ENCODE measurements around the gene JMJD4. TPM values are rescaled to one million over a fixed set of nuclear protein-coding genes. Genes with fewer than 3 reads are reported as not detected.

JMJD4 gene
- total RNA-seq, 1 experiment from 2014 or later: 24.4 TPM

- WGBS (ENCODE audit: extremely low coverage, insufficient read length, low lambda C conversion rate): no CpG with 5 or more reads among the region's 11 CpGs
- no peak overlapping the region for H4K8ac ChIP-seq (replicated peaks; ENCODE audit: insufficient read length, low read depth, low read length)
- Mint-ChIP-seq H3K9me3 (peaks cover 6 to 8% of the 10 kb centered on the region in 2 experiments), H3K27ac (peak overlapping the region in 1 of 3 experiments; percentile 94; a peak in 1 of 7 replicates), H3K36me3 (ENCODE audit: insufficient read depth in 1 of 3, low read depth in 3 of 3) (peaks cover 5 to 24% (median 17%) of the 10 kb centered on the region in 3 experiments; a peak in 6 of 7 replicates), H3K4me3 (peak overlapping the region; percentile 85 to 91), H3K27me3 (ENCODE audit: low read depth) (peaks cover 12% of the 10 kb centered on the region), H3K4me1 (peaks cover 20 to 28% of the 10 kb centered on the region in 2 experiments)
- peak overlapping the region; percentile 84 for H3K4me2 ChIP-seq (ENCODE audit: insufficient read depth, insufficient read length, low read length)
- H3K4ac ChIP-seq (ENCODE audit: low read depth, low read length): no peak overlapping the region
- no peak overlapping the region for H2BK12ac ChIP-seq (ENCODE audit: insufficient read length, low read depth, low read length)
- no peak overlapping the region for H2AK5ac ChIP-seq (ENCODE audit: insufficient read length, low read length)
- no peak for TF ChIP-seq CTCF (conservative IDR thresholded peaks at IDR 0.05)
- no peaks in the 10 kb centered on the region for H3K27me3 ChIP-seq (ENCODE audit: insufficient read depth, low read length)
- peak overlapping the region; percentile 60 for H3K9ac ChIP-seq (ENCODE audit: extremely low read depth, insufficient read length, low read length)
- peaks cover 8% of the 10 kb centered on the region for H4K20me1 ChIP-seq (ENCODE audit: control insufficient read depth, insufficient read depth, insufficient read length)
- H2BK120ac ChIP-seq (ENCODE audit: low read depth, low read length, poor library complexity, severe bottlenecking): no peak overlapping the region
- H3K23me2 ChIP-seq (ENCODE audit: insufficient read length, low read depth, low read length, poor library complexity, severe bottlenecking): peaks cover 5% of the 10 kb centered on the region
- H4K5ac ChIP-seq (ENCODE audit: insufficient read length, low read depth, low read length): no peak overlapping the region
- H3K79me1 ChIP-seq (ENCODE audit: insufficient read depth, low read depth, low read length, poor library complexity, severe bottlenecking): no peaks in the 10 kb centered on the region
- H2BK5ac ChIP-seq (ENCODE audit: insufficient read length, low read length): no peak overlapping the region
- DNase-seq: no peak
- no peak overlapping the region for H4K91ac ChIP-seq (ENCODE audit: insufficient read length, low read depth, low read length)
- H2AFZ ChIP-seq (ENCODE audit: low read length): no peak overlapping the region
- no peak overlapping the region for H3K27ac ChIP-seq (ENCODE audit: insufficient read length, low read depth, low read length)
- peak overlapping the region; percentile 73 for H3K18ac ChIP-seq (ENCODE audit: insufficient read length, low read depth, low read length)
- peak overlapping the region; percentile 70; the same call in 1 of the 2 replicates for H3K14ac ChIP-seq (ENCODE audit: insufficient read depth, low read length)
- no peak overlapping the region for H2BK15ac ChIP-seq (ENCODE audit: low read depth, low read length)
- H3K79me2 ChIP-seq (ENCODE audit: insufficient read depth, low read length): no peaks in the 10 kb centered on the region
- no peak overlapping the region for H3K23ac ChIP-seq (ENCODE audit: insufficient read length, low read depth, low read length)
- peaks cover 2% of the 10 kb centered on the region; the same call in 1 of the 2 replicates for H3K4me1 ChIP-seq (ENCODE audit: insufficient read depth, low read length)
- H2BK20ac ChIP-seq (ENCODE audit: low read depth, low read length, poor library complexity, severe bottlenecking): no peak overlapping the region
- H3T11ph ChIP-seq (ENCODE audit: low read length): no peak overlapping the region
- H3K56ac ChIP-seq (ENCODE audit: insufficient read length, low read depth, low read length): no peak overlapping the region
- H3K9me3 ChIP-seq (ENCODE audit: control insufficient read depth, low read depth, low read length): peaks cover 2% of the 10 kb centered on the region
Measured at GRCh38 chr1:227728892-227729143, 6.3 kb downstream of the JMJD4 start.

Data from H9 (cell line).